ENCODE results near the gene UBE2J1.

The UBE2J1 gene

DNA sequence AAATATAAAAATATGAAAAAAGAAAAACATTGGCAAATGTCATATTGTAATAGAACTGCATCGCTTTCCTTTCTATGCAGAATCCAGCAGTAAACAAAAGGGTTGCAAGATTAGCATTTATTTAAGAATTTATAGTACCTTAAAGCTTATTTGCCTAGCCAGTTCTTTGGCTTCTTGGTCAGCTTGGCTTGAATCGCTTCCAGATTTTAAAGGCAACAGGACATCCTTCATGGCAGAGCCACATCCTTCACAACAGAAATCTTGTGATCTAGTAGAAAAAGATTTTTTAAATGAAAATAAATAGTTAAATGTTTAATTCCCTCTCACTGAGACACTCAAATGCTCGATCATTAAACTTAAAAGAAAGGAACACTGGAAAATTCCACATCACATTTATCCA is 17.4 kb downstream of the UBE2J1 start:
- no peak overlapping the region for H3K27ac ChIP-seq
- TF ChIP-seq ZFX (IDR thresholded peaks at IDR 0.05) = no peak
- TF ChIP-seq, protein P1, sequence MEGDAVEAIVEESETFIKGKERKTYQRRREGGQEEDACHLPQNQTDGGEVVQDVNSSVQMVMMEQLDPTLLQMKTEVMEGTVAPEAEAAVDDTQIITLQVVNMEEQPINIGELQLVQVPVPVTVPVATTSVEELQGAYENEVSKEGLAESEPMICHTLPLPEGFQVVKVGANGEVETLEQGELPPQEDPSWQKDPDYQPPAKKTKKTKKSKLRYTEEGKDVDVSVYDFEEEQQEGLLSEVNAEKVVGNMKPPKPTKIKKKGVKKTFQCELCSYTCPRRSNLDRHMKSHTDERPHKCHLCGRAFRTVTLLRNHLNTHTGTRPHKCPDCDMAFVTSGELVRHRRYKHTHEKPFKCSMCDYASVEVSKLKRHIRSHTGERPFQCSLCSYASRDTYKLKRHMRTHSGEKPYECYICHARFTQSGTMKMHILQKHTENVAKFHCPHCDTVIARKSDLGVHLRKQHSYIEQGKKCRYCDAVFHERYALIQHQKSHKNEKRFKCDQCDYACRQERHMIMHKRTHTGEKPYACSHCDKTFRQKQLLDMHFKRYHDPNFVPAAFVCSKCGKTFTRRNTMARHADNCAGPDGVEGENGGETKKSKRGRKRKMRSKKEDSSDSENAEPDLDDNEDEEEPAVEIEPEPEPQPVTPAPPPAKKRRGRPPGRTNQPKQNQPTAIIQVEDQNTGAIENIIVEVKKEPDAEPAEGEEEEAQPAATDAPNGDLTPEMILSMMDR (conservative IDR thresholded peaks at IDR 0.05) = no peak

DNA sequence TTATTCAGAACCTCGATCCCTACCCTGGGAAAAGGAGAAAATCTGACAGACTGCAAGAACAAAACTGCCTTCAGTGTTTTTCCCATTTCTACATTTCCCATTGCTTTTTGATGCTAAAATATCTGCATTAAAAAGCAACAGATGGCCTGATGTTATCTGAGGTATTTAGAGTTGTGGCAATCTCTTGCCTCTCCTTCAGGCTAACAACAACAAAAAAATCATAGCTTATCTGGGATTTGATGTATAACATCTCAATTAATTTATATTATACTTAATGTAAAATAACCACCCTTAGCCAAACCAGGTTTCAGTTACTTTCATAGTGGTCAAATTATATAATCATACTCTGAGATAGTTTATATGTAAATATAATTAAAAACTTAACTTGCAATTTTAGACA is 21.6 kb downstream of the UBE2J1 start:
- TF ChIP-seq ZFX (IDR thresholded peaks at IDR 0.05) = no peak
- TF ChIP-seq, protein P1 (conservative IDR thresholded peaks at IDR 0.05) = no peak
- no peak overlapping the region for H3K27ac ChIP-seq

DNA sequence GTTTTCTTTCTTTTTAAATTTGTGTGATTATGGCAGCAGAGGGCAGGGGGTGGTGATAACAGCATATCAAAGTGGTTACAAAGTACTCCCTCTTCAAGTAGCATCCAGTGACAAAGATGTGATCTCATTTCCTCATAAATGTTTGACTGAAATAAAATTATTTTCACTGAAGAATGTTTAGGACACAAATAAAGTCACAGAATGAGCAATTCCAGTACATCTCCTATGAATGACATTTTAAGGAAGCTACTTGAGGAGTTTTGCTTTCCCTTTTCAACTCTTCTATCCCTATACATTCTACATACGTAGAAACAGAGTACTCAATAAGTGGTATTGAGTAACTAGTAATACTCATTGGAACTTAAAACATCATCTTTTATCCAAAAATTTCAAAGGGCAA is 23.5 kb downstream of the UBE2J1 start:
- no peak overlapping the region for H3K27ac ChIP-seq
- TF ChIP-seq, protein P1 (conservative IDR thresholded peaks at IDR 0.05) = no peak
- no peak for TF ChIP-seq ZFX (IDR thresholded peaks at IDR 0.05)

DNA sequence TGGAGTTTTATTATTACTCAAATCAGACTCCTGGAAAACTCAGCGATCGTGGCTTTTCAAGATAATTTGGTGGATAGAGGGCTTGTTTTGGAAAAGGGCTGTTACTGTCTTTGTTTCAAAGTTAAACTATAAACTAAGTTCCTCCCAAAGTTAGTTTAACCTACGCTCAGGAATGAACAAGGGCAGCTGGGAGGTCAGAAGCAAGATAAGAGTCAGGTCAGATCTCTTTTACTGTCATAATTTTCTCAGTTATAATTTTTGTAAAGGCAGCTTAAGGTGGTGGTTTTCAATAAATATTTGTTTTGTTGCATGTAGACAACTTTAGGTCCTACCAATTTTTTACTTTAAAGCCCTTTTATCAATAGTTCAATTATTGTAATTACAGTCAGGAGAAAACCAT is 28.2 kb downstream of the UBE2J1 start:
- no peak for TF ChIP-seq ZFX (IDR thresholded peaks at IDR 0.05)
- TF ChIP-seq, protein P1 (conservative IDR thresholded peaks at IDR 0.05) = no peak
- no peak overlapping the region for H3K27ac ChIP-seq

DNA sequence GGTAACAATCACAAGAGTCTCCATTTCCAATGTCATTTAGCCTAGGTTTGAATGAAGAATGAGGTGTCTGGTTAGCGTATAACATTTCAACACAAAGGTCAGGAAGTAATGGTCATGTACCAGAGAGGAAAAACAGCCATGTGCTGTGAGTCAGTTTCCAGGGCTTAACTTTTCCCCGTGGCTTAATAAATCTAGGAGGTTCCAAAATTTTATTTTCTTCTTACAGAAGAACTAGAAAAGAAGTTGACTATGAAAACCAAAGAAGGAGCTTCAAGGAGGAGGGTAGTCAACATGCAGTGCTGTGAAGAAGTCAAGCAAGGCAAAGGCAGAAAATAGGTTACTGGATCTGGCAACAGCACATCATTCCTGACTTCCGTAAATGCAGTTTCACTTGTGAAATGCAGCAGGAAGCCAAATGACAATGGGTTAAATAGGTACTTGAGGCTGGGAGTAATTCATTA is 29.0 kb downstream of the UBE2J1 start:
- TF ChIP-seq, protein P1 (conservative IDR thresholded peaks at IDR 0.05) = no peak
- no peak for TF ChIP-seq ZFX (IDR thresholded peaks at IDR 0.05)
- H3K27ac ChIP-seq = no peak overlapping the region

DNA sequence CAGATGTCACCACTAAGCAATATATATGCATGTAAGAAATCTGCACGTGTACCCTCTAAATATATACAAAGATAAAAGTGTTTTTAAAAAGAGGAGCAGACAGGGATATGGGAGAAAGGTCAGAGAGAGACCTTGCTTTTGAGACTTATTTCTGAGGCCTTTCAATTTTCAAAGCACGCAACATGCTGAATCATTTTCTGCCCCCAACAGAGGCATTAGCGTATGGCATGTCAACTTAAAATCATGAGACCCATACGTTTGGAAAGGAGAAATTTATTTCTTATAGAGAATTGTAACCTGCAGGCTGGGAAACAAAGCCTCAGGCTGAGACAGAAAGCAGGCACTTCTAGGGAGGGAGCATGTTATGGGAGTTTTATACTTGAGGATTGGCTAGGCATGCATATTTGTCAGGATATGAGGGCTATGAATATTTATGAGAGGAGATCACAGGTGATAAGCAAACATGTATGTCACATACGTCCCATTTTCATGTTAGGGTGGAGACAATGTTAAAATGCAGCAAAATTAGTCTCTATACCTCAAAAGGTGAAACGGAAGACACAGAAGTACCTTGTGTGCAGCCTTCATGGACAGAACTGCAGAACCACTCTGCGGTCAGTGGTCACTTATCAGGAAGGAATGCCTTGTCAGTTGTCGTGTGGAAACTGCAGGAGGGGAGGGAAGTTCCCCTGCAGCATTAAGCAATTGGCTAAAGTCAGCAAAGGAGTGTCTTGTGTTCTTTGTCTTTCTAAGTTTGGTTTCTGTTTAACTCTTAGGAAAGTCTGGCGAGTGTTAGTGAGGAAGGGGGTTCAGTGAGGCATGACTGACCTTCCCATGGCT is 31.2 kb downstream of the UBE2J1 start:
- H3K27ac ChIP-seq = no peak overlapping the region
- TF ChIP-seq ZFX (IDR thresholded peaks at IDR 0.05) = no peak
- TF ChIP-seq, protein P1 (conservative IDR thresholded peaks at IDR 0.05) = no peak

DNA sequence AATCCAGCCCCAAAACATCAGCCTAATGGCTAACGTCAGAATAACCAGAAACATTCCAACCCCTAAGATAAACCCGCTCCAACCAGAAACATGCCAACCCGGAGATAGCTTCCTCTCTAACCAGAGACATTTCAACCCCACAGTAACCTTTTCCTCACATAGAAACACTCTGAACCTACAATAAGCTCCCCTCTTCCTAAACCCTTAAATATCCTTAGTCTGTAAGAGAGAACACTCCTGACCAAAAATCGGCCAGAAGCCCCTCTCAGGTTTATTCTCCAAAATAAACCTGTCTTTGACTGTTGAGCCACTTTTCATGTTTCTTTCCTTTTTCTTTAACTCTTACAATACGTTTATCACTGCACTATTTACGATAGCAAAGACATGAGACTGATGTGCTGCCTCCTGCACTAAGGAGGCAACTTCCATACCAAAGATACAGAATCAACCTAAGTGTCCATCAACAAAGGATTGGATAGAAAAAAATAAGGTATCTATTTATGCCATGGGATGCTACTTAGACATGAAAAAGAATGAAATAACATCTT is 32.4 kb downstream of the UBE2J1 start:
- TF ChIP-seq, protein P1 (conservative IDR thresholded peaks at IDR 0.05) = no peak
- TF ChIP-seq ZFX (IDR thresholded peaks at IDR 0.05) = no peak
- H3K27ac ChIP-seq = no peak overlapping the region

Measured in C4-2B (cell line).